Measurements from ENCODE around the gene GAGE13. TPM values are rescaled to one million over a fixed set of nuclear protein-coding genes. Genes with fewer than 3 reads are reported as not detected.
"Not testable (repeated sequence)": the region's sequence is repeated elsewhere in the genome, so short reads cannot be mapped to it uniquely, and the experiment has no call there.

Gene GAGE13
- total RNA-seq, 6 donors from 2014 or later = not detected

GRCh38 chrX:49290215-49290614 is 41.2 kb upstream of the GAGE13 start:
- 67 to 75% methylated on average over 1 to 7 of the region's 7 CpGs for WGBS, 2 donors
- peak in 1 of 2 donors; percentile 34 for ATAC-seq (ENCODE audit: low FRiP score in 2 of 2)
- no peak overlapping the region for H3K27ac ChIP-seq
- TF ChIP-seq POLR2AphosphoS5 (IDR thresholded peaks at IDR 0.05) (no peak), CTCF (IDR thresholded peaks at IDR 0.05) (no peak), EP300 (IDR thresholded peaks at IDR 0.05) (no peak), POLR2A (IDR thresholded peaks at IDR 0.05) (no peak)
- peaks cover 0 to 3% (median 0%) of the 10 kb centered on the region in 4 donors for H3K27me3 ChIP-seq
- H3K4me1 ChIP-seq = no peaks in the 10 kb centered on the region
- H3K4me3 ChIP-seq = no peak overlapping the region
- no peaks in the 10 kb centered on the region for H3K36me3 ChIP-seq
- DNase-seq = no peak
- H3K9me3 ChIP-seq = no peaks in the 10 kb centered on the region

- Histone ChIP-seq H3K36me3 (no peaks in the 10 kb centered on the region), H3K4me1 (no peaks in the 10 kb centered on the region), H3K27me3 (no peaks in the 10 kb centered on the region), H3K27ac (no peak overlapping the region), H3K4me3 (no peak overlapping the region), H3K9me3 (no peaks in the 10 kb centered on the region)
- WGBS, 2 donors = 37 to 38% methylated on average over 5 to 11 of the region's 11 CpGs
- peak in 1 of 2 donors; percentile 59 for DNase-seq
- TF ChIP-seq POLR2A (IDR thresholded peaks at IDR 0.05) (no peak), CTCF (IDR thresholded peaks at IDR 0.05) (peak; percentile 63 to 73 (median 66))
- peak; percentile 70 to 71 for ATAC-seq (ENCODE audit: low FRiP score in 2 of 2)
Observed at GRCh38 chrX:49291615-49292337, 39.6 kb upstream of the GAGE13 start.

GRCh38 chrX:49292400-49293362 is 38.7 kb upstream of the GAGE13 start:
- Histone ChIP-seq H3K27ac (no peak overlapping the region), H3K4me1 (no peaks in the 10 kb centered on the region), H3K4me3 (no peak overlapping the region), H3K9me3 (no peaks in the 10 kb centered on the region), H3K36me3 (no peaks in the 10 kb centered on the region), H3K27me3 (no peaks in the 10 kb centered on the region)
- DNase-seq (no peak), ATAC-seq (ENCODE audit: low FRiP score in 2 of 2) (peak in 1 of 2 donors; percentile 56)
- 74 to 81% methylated on average over 7 to 17 of the region's 17 CpGs for WGBS, 2 donors
- no peak for TF ChIP-seq EP300 (IDR thresholded peaks at IDR 0.05)
- TF ChIP-seq POLR2A (IDR thresholded peaks at IDR 0.05) = no peak
- no peak for TF ChIP-seq CTCF (IDR thresholded peaks at IDR 0.05)
- no peak for TF ChIP-seq POLR2AphosphoS5 (IDR thresholded peaks at IDR 0.05)

GRCh38 chrX:49299293-49299692 is 32.1 kb upstream of the GAGE13 start:
- WGBS, 2 donors = 92% methylated on average over 5 of the region's 5 CpGs; no CpG with 5 or more reads in 1 of the 2 donors

GRCh38 chrX:49300703-49301102 is 30.7 kb upstream of the GAGE13 start:
- H3K4me1 ChIP-seq = no peaks in the 10 kb centered on the region
- no peak for DNase-seq
- H3K36me3 ChIP-seq = no peaks in the 10 kb centered on the region
- no peaks in the 10 kb centered on the region for H3K9me3 ChIP-seq
- no peaks in the 10 kb centered on the region for H3K27me3 ChIP-seq
- no peak overlapping the region for H3K27ac ChIP-seq
- WGBS, 2 donors = 75 to 92% methylated on average over 1 of the region's 1 CpG
- no peak for TF ChIP-seq CTCF (IDR thresholded peaks at IDR 0.05)
- TF ChIP-seq POLR2AphosphoS5 (IDR thresholded peaks at IDR 0.05) = no peak
- no peak for TF ChIP-seq POLR2A (IDR thresholded peaks at IDR 0.05)
- TF ChIP-seq EP300 (IDR thresholded peaks at IDR 0.05) = no peak
- no peak overlapping the region for H3K4me3 ChIP-seq
- no peak for ATAC-seq (ENCODE audit: low FRiP score in 2 of 2)

More at GRCh38 chrX:49299293-49299692, 32.1 kb upstream of the GAGE13 start:
- not testable (repeated sequence) for H3K4me3 ChIP-seq; ATAC-seq (ENCODE audit: low FRiP score in 2 of 2); H3K4me1 ChIP-seq; H3K27ac ChIP-seq; H3K27me3 ChIP-seq; DNase-seq; H3K36me3 ChIP-seq; H3K9me3 ChIP-seq
